Sigmoid colon (tissue), 7 donors: ENCODE results near the gene USHBP1. TPM values are rescaled to one million over a fixed set of nuclear protein-coding genes. Genes with fewer than 3 reads are reported as not detected.
"Not testable (repeated sequence)": the region's sequence is repeated elsewhere in the genome, so short reads cannot be mapped to it uniquely, and the experiment has no call there.

Source experiments
- DNase-seq: peaks from one replicate; pipeline ENCODE4 v3.0.0-alpha.2; 2019
- H3K27ac ChIP-seq, 4 donors: fragments of 200-600 bp; sonication (generic); one replicate each; pipeline ENCODE4 v1.5.1; 2016 to 2019; ENCODE audit warnings: mild to moderate bottlenecking in 1 of 4
- H3K27me3 ChIP-seq, 3 donors: fragments of 200-600 bp; sonication (generic); one replicate each; pipeline ENCODE4 v1.5.1; 2019; ENCODE audit warnings: mild to moderate bottlenecking in 1 of 3
- H3K36me3 ChIP-seq, 4 donors: fragments of 200-600 bp; sonication (generic); one replicate each; pipeline ENCODE4 v1.5.1; 2016 to 2019
- H3K4me1 ChIP-seq, 4 donors: fragments of 200-600 bp; sonication (generic); one replicate each; pipeline ENCODE4 v1.5.1; 2017 to 2019
- H3K4me3 ChIP-seq, 4 donors: fragments of 200-600 bp; sonication (generic); one replicate each; pipeline ENCODE4 v1.5.1; 2017 to 2019; ENCODE audit warnings: mild to moderate bottlenecking in 2 of 4, moderate library complexity in 1 of 4
- H3K9me3 ChIP-seq, 4 donors: fragments of 200-600 bp in 3 of 4; sonication (generic) in 3 of 4; one replicate each; pipeline versions ENCODE4 v1.5.1 to v1.6.1; 2013 to 2019
- EP300 ChIP-seq, 4 donors: sonication (generic); formaldehyde crosslinking; IDR thresholded peaks; one replicate each; pipeline ENCODE4 v1.6.1; 2017; ENCODE audit warnings: antibody characterized with exemption in 4 of 4
- POLR2A ChIP-seq, 2 donors: fragments of 450-650 bp; IDR thresholded peaks; one replicate each; pipeline ENCODE4 v1.6.1; 2016; ENCODE audit warnings: antibody characterized with exemption in 2 of 2, mild to moderate bottlenecking in 2 of 2, moderate library complexity in 2 of 2
- POLR2AphosphoS5 ChIP-seq, 4 donors: sonication (generic); formaldehyde crosslinking; IDR thresholded peaks; one replicate each; pipeline ENCODE4 v1.6.1; 2017; ENCODE audit warnings: antibody characterized with exemption in 4 of 4
- WGBS, 2 donors: extraction: QIAGEN DNeasy Blood & Tissue Kit; methylation state at CpG; one replicate each; pipeline ENCODE4 v1.1.7; 2013; 5-methylcytosine and 5-hydroxymethylcytosine counted together
- intact Hi-C: fragments of 100-400 bp; cut with DNase I; formaldehyde crosslinking; loops from one replicate; pipeline ENCODE4 v1.15.1; 2023
- polyA plus RNA-seq, 3 donors: library from polyadenylated mRNA; stranded (reverse); fragments of 200-250 nt; gene quantifications; one replicate each; pipeline ENCODE4 v1.2.3, GENCODE V29; 2013
- total RNA-seq, 4 donors: library from RNA; depleted of rRNA; stranded (reverse); fragments of >200 nt; gene quantifications; one replicate each; pipeline ENCODE4 v1.1.0, GENCODE V29; 2016
- TF ChIP-seq, protein P1 (sequence below), 4 experiments: fragments of 450-650 bp in 3 of 4; fragments of 200-600 bp in 1 of 4; IDR thresholded peaks; one replicate each; pipeline ENCODE4 v1.5.1; 2016 to 2019; ENCODE audit warnings: antibody characterized with exemption in 4 of 4, mild to moderate bottlenecking in 3 of 4, moderate library complexity in 2 of 4
- donor health status: healthy with polysubstance abuse.
- donor health status: Bipolar disorder and iron deficiency.
- donor health status: healthy.

Gene USHBP1
- total and polyA plus RNA-seq, 7 donors = 0.23 to 18.6 (median 2.1) TPM

- intact Hi-C loops = no loop called here
- Histone ChIP-seq H3K9me3 (peaks cover 0 to 3% (median 0%) of the 10 kb centered on the region in 4 donors), H3K4me1 (peaks cover 0 to 22% (median 11%) of the 10 kb centered on the region in 4 donors), H3K4me3 (no peak overlapping the region), H3K27me3 (no peaks in the 10 kb centered on the region), H3K36me3 (peaks cover 0 to 39% (median 8%) of the 10 kb centered on the region in 4 donors), H3K27ac (no peak overlapping the region)
- TF ChIP-seq POLR2A (IDR thresholded peaks at IDR 0.05) = no peak
- no peak for TF ChIP-seq EP300 (IDR thresholded peaks at IDR 0.05)
- TF ChIP-seq, protein P1, sequence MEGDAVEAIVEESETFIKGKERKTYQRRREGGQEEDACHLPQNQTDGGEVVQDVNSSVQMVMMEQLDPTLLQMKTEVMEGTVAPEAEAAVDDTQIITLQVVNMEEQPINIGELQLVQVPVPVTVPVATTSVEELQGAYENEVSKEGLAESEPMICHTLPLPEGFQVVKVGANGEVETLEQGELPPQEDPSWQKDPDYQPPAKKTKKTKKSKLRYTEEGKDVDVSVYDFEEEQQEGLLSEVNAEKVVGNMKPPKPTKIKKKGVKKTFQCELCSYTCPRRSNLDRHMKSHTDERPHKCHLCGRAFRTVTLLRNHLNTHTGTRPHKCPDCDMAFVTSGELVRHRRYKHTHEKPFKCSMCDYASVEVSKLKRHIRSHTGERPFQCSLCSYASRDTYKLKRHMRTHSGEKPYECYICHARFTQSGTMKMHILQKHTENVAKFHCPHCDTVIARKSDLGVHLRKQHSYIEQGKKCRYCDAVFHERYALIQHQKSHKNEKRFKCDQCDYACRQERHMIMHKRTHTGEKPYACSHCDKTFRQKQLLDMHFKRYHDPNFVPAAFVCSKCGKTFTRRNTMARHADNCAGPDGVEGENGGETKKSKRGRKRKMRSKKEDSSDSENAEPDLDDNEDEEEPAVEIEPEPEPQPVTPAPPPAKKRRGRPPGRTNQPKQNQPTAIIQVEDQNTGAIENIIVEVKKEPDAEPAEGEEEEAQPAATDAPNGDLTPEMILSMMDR (IDR thresholded peaks at IDR 0.05) = no peak
- TF ChIP-seq POLR2AphosphoS5 (IDR thresholded peaks at IDR 0.05) = no peak
- 52 to 64% methylated on average over 4 of the region's 4 CpGs for WGBS, 2 donors
- DNase-seq = no peak
These were observed 31.7 kb upstream of the USHBP1 start for GRCh38 chr19:17296273-17296672.

- H3K4me3 ChIP-seq, H3K9me3 ChIP-seq, H3K27ac ChIP-seq, DNase-seq, intact Hi-C loops, H3K27me3 ChIP-seq: not testable (repeated sequence)
- Histone ChIP-seq H3K36me3 (peaks cover 0 to 32% (median 6%) of the 10 kb centered on the region in 4 donors), H3K4me1 (peaks cover 0 to 14% (median 9%) of the 10 kb centered on the region in 4 donors)
- WGBS, 2 donors = 96 to 97% methylated on average over 6 of the region's 6 CpGs
These were observed 31.0 kb upstream of the USHBP1 start for GRCh38 chr19:17295551-17295950.

- no peak for TF ChIP-seq EP300 (IDR thresholded peaks at IDR 0.05)
- TF ChIP-seq, protein P1 (IDR thresholded peaks at IDR 0.05) = no peak
- TF ChIP-seq POLR2A (IDR thresholded peaks at IDR 0.05) = no peak
- no peak for TF ChIP-seq POLR2AphosphoS5 (IDR thresholded peaks at IDR 0.05)
- 81 to 86% methylated on average over 48 of the region's 48 CpGs for WGBS, 2 donors
- Histone ChIP-seq H3K36me3 (peaks cover 0 to 30% (median 6%) of the 10 kb centered on the region in 4 donors), H3K27me3 (no peaks in the 10 kb centered on the region), H3K27ac (no peak overlapping the region), H3K9me3 (peaks cover 0 to 3% (median 0%) of the 10 kb centered on the region in 4 donors), H3K4me3 (no peak overlapping the region), H3K4me1 (peaks cover 0 to 17% (median 14%) of the 10 kb centered on the region in 4 donors)
- DNase-seq = no peak
- intact Hi-C loops = loop anchor here (5.0 kb wide), 1 partner anchor 93 kb away; no protein-coding TSS in a partner anchor
These were observed 29.7 kb upstream of the USHBP1 start for GRCh38 chr19:17294051-17294891.

DNA sequence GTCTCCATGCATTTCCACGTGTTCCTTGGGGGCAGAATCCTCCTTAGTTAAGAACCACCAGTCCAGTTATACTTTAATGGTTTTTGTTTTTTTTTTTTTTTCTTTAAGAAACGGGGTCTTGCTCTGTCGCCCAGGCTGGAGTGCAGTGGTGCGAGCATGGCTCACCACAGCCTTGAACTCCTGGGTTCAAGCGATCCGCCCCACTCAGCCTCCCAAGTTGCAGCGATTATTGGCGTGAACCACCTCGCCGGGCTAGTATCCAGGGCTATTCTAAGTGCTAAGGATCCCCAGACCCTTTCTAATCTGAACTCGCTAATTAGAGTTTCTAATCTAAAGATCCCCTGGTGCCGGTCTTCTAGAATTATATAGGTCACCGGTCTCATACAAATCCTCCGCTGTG is 29.1 kb upstream of the USHBP1 start:
- intact Hi-C loops = loop anchor here (5.0 kb wide), 1 partner anchor 94 kb away; no protein-coding TSS in a partner anchor
- peaks cover 0 to 25% (median 5%) of the 10 kb centered on the region in 4 donors for H3K36me3 ChIP-seq
- no peak for DNase-seq
- peaks cover 0 to 3% (median 0%) of the 10 kb centered on the region in 4 donors for H3K9me3 ChIP-seq
- TF ChIP-seq POLR2AphosphoS5 (IDR thresholded peaks at IDR 0.05) (no peak), EP300 (IDR thresholded peaks at IDR 0.05) (no peak), POLR2A (IDR thresholded peaks at IDR 0.05) (no peak)
- TF ChIP-seq, protein P1 (IDR thresholded peaks at IDR 0.05) = no peak
- H3K4me1 ChIP-seq = peaks cover 0 to 20% (median 14%) of the 10 kb centered on the region in 4 donors
- H3K27me3 ChIP-seq = no peaks in the 10 kb centered on the region
- 91 to 92% methylated on average over 14 of the region's 14 CpGs for WGBS, 2 donors
- H3K27ac ChIP-seq = peak overlapping the region in 1 of 4 donors; percentile 78
- H3K4me3 ChIP-seq = no peak overlapping the region
